KMS-11 (cell line): ENCODE measurements around the gene ERC2.

Experiments
- H2AFZ ChIP-seq: fragments of 200-600 bp; sonication (generic); 2 replicates; pipeline ENCODE4 v1.6.1; 2016; ENCODE audit warnings: antibody characterized with exemption, mixed run types, low read depth
- H3K27ac ChIP-seq: fragments of 200-600 bp; sonication (generic); 2 replicates; pipeline ENCODE4 v1.6.1; 2016; ENCODE audit warnings: mild to moderate bottlenecking, mixed run types
- H3K27me3 ChIP-seq: fragments of 200-600 bp; sonication (generic); 2 replicates; pipeline ENCODE4 v1.6.1; 2017; ENCODE audit warnings: mild to moderate bottlenecking, low read depth, mixed run types, moderate library complexity; ENCODE audit not compliant: insufficient read depth
- H3K36me3 ChIP-seq: fragments of 200-600 bp; sonication (generic); 2 replicates; pipeline ENCODE4 v1.6.1; 2017; ENCODE audit warnings: mild to moderate bottlenecking, mixed run types; ENCODE audit not compliant: insufficient read depth
- H3K4me1 ChIP-seq: fragments of 200-600 bp; sonication (generic); 2 replicates; pipeline ENCODE4 v1.6.1; 2016; ENCODE audit warnings: mild to moderate bottlenecking, low read depth, mixed run types; ENCODE audit not compliant: poor library complexity, severe bottlenecking
- H3K4me2 ChIP-seq: fragments of 200-600 bp; sonication (generic); 2 replicates; pipeline ENCODE4 v1.7.0; 2016; ENCODE audit warnings: mild to moderate bottlenecking, mixed run types
- H3K4me3 ChIP-seq: fragments of 200-600 bp; sonication (generic); IDR thresholded peaks from 2 replicates; pipeline ENCODE4 v1.6.1; 2017; ENCODE audit warnings: low read depth, low read length, mixed read lengths; ENCODE audit not compliant: insufficient read depth
- H3K79me2 ChIP-seq: fragments of 200-600 bp; sonication (generic); 2 replicates; pipeline ENCODE4 v1.6.1; 2016; ENCODE audit warnings: low read depth, mixed run types; ENCODE audit not compliant: insufficient read depth
- H3K9ac ChIP-seq: fragments of 200-600 bp; sonication (generic); 2 replicates; pipeline ENCODE4 v1.6.1; 2016; ENCODE audit warnings: mild to moderate bottlenecking, mixed run types
- H4K20me1 ChIP-seq: fragments of 200-600 bp; sonication (generic); 2 replicates; pipeline ENCODE4 v1.6.1; 2016; ENCODE audit warnings: mild to moderate bottlenecking, mixed run types; ENCODE audit not compliant: insufficient read depth
- TF ChIP-seq, protein P1 (sequence below): fragments of 200-600 bp; sonication (generic); conservative IDR thresholded peaks from 2 replicates; pipeline ENCODE4 v1.6.1; 2017; ENCODE audit warnings: low read depth, mild to moderate bottlenecking, antibody characterized with exemption, low read length, moderate library complexity, mixed read lengths

The ERC2 gene

DNA sequence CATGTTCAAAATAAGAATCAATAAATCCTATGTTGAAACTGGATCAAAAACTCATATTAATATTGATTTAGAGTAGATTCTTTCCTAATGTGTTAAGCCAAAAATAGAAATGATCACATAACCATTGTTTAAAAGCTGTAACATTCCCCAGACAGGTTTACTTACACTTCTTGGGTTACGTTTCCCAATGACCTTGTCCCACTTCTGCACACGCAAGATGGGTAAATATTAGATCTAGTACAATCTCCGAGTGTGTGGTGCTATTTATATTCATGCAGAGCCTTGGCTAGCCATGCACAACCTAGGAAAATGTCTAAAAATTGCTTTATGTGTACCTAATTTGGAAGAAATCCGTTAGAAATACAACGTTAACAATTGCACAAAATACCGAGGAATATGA is 39.6 kb downstream of the ERC2 start:
- H3K4me3 ChIP-seq, result no peak overlapping the region
- H3K9ac ChIP-seq, result no peak overlapping the region

DNA sequence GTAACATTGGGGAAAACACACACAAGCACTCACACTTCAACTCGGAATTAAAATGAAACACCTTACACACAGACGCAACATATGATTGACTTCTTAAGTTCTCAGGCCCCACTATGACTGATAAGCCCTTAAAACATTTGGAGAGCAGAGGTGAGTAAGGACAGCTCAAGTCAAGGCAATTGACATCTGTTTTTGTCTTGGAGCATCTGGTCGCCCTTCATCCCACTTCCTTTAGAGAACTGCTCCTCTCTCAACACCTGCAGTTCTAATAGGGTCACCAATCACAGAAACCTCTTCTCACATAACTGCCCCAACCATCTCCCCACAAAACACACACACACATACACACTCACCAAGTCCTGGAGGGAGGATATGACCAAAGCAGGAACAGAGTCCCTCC is 43.4 kb downstream of the ERC2 start:
- peaks cover 80% of the 10 kb centered on the region for H3K4me1 ChIP-seq
- peak overlapping the region; percentile 100 for H3K27ac ChIP-seq
- no peaks in the 10 kb centered on the region for H3K27me3 ChIP-seq
- H3K36me3 ChIP-seq, result no peaks in the 10 kb centered on the region; the same call in 1 of the 2 replicates
- H3K4me3 ChIP-seq, result no peak overlapping the region
- no peak overlapping the region for H2AFZ ChIP-seq
- H3K79me2 ChIP-seq, result no peaks in the 10 kb centered on the region
- H4K20me1 ChIP-seq, result no peaks in the 10 kb centered on the region
- peak overlapping the region; percentile 90; the same call in 1 of the 2 replicates for H3K9ac ChIP-seq
- TF ChIP-seq, protein P1, sequence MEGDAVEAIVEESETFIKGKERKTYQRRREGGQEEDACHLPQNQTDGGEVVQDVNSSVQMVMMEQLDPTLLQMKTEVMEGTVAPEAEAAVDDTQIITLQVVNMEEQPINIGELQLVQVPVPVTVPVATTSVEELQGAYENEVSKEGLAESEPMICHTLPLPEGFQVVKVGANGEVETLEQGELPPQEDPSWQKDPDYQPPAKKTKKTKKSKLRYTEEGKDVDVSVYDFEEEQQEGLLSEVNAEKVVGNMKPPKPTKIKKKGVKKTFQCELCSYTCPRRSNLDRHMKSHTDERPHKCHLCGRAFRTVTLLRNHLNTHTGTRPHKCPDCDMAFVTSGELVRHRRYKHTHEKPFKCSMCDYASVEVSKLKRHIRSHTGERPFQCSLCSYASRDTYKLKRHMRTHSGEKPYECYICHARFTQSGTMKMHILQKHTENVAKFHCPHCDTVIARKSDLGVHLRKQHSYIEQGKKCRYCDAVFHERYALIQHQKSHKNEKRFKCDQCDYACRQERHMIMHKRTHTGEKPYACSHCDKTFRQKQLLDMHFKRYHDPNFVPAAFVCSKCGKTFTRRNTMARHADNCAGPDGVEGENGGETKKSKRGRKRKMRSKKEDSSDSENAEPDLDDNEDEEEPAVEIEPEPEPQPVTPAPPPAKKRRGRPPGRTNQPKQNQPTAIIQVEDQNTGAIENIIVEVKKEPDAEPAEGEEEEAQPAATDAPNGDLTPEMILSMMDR, result no peak
- peak overlapping the region; percentile 87 for H3K4me2 ChIP-seq

More for the DNA sequence above, 39.6 kb downstream of the ERC2 start:
- Histone ChIP-seq H3K4me2 (no peak overlapping the region), H4K20me1 (no peaks in the 10 kb centered on the region), H3K27ac (no peak overlapping the region), H2AFZ (no peak overlapping the region), H3K27me3 (no peaks in the 10 kb centered on the region), H3K4me1 (peaks cover 42% of the 10 kb centered on the region), H3K79me2 (no peaks in the 10 kb centered on the region), H3K36me3 (no peaks in the 10 kb centered on the region; the same call in 1 of the 2 replicates)
- TF ChIP-seq, protein P1, result no peak

DNA sequence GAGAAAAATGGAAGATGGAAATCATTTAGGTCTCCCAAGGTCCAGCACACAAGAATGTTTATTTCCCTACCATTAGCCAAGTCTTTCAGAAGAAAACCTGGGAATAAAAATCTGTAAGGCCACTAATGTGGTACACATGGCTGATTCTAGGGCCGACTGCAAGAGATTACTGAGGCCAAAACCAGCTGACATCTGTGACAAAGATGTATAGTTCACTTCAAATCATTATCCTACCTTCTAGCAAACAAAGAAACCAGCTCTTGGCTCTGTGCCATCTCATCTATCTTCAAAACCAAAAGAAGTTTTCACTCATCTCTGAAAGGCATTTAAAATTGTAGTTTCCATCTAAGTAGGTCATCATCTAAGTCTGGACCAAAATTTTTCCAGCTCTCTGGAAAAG is 43.9 kb downstream of the ERC2 start:
- H3K4me3 ChIP-seq, result no peak overlapping the region
- no peaks in the 10 kb centered on the region for H3K79me2 ChIP-seq
- H2AFZ ChIP-seq, result peak overlapping the region; percentile 59; the same call in 1 of the 2 replicates
- no peaks in the 10 kb centered on the region; the same call in 1 of the 2 replicates for H3K36me3 ChIP-seq
- peak overlapping the region; percentile 90; the same call in 1 of the 2 replicates for H3K9ac ChIP-seq
- H3K4me1 ChIP-seq, result peaks cover 85% of the 10 kb centered on the region
- peak overlapping the region; percentile 87 for H3K4me2 ChIP-seq
- H3K27me3 ChIP-seq, result no peaks in the 10 kb centered on the region
- TF ChIP-seq, protein P1, result no peak
- no peaks in the 10 kb centered on the region for H4K20me1 ChIP-seq
- H3K27ac ChIP-seq, result peak overlapping the region; percentile 100

DNA sequence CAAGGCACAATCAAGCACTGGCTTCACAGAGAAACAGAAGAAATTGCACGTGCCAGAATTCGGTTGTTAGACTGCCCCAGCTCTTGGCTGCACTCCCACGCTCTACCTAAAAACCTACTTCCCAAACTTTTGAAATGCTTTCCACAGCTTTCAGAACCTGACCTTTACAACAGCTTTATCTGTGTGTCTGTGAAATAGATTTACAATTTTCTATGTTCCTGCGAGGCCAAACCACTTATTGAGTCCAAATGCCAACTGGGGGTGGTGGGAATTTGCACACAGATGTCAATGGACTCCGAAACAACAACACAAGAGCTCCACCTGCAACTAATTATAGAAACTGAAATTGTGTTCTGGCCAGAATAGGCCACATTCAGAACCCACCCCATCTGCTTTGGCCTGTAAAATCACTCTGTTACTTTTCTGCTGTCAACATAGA is 44.6 kb downstream of the ERC2 start:
- H3K9ac ChIP-seq, result peak overlapping the region; percentile 90
- no peaks in the 10 kb centered on the region for H3K79me2 ChIP-seq
- peak overlapping the region; percentile 87 for H3K4me2 ChIP-seq
- peak overlapping the region; percentile 100 for H3K27ac ChIP-seq
- H3K36me3 ChIP-seq, result no peaks in the 10 kb centered on the region; the same call in 1 of the 2 replicates
- H2AFZ ChIP-seq, result peak overlapping the region; percentile 59; the same call in 1 of the 2 replicates
- TF ChIP-seq, protein P1, result no peak
- H4K20me1 ChIP-seq, result no peaks in the 10 kb centered on the region
- peaks cover 89% of the 10 kb centered on the region for H3K4me1 ChIP-seq
- H3K27me3 ChIP-seq, result no peaks in the 10 kb centered on the region
- no peak overlapping the region for H3K4me3 ChIP-seq
